Measurements from ENCODE around the gene NUP43. TPM values are rescaled to one million over a fixed set of nuclear protein-coding genes. Genes with fewer than 3 reads are reported as not detected.

Gene NUP43, protein sequence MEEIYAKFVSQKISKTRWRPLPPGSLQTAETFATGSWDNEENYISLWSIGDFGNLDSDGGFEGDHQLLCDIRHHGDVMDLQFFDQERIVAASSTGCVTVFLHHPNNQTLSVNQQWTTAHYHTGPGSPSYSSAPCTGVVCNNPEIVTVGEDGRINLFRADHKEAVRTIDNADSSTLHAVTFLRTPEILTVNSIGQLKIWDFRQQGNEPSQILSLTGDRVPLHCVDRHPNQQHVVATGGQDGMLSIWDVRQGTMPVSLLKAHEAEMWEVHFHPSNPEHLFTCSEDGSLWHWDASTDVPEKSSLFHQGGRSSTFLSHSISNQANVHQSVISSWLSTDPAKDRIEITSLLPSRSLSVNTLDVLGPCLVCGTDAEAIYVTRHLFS
- 26.5 and 26.9 TPM in 2 replicates for total RNA-seq

DNA sequence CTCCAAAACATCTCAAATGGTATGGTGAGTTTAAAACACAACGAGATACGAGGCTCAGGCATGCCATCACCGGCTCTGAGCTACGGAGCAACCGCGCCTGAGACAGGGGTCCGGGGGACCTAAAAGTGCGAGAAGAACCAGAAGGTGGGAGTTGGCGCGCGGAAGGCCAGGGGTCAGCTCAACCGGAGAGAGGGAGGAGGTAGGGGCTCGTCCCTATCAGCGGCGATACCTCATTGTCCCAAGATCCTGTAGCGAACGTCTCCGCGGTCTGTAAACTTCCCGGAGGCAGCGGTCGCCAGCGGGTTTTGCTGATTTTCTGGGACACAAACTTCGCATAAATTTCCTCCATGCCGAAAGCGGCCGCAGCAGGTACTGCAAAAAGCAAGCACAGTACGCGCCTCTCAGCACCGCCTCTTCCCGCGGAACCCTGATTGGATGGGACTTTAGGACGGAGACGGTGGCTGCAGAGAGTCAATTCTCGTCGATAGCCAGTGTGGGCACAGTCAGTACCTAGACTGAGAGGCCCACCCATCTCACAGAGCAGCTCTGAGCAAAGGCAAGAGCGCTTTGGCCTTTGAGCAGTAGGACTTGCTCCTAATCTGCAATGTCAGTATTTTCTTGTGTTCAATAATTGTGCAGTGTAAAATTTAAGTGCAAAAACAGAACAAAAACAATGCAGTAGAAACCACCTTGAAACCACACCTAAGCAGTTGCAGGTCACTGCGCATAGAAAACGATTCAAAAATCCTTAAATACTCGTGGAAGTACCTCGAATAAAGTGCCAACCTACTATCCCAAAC is at the start of gene NUP43:
TSS of gene NUP43 (minus strand) at position 383 of the 800 bp plus-strand sequence. CDS start at position 349, 34 bp downstream.
- H3K36me3 ChIP-seq (ENCODE audit: control insufficient read depth, insufficient read depth, low read length): no peaks in the 10 kb centered on the region
- H3K27me3 ChIP-seq (ENCODE audit: control insufficient read depth, insufficient read depth, low read length): no peaks in the 10 kb centered on the region
- TF ChIP-seq, protein P1, sequence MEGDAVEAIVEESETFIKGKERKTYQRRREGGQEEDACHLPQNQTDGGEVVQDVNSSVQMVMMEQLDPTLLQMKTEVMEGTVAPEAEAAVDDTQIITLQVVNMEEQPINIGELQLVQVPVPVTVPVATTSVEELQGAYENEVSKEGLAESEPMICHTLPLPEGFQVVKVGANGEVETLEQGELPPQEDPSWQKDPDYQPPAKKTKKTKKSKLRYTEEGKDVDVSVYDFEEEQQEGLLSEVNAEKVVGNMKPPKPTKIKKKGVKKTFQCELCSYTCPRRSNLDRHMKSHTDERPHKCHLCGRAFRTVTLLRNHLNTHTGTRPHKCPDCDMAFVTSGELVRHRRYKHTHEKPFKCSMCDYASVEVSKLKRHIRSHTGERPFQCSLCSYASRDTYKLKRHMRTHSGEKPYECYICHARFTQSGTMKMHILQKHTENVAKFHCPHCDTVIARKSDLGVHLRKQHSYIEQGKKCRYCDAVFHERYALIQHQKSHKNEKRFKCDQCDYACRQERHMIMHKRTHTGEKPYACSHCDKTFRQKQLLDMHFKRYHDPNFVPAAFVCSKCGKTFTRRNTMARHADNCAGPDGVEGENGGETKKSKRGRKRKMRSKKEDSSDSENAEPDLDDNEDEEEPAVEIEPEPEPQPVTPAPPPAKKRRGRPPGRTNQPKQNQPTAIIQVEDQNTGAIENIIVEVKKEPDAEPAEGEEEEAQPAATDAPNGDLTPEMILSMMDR (IDR thresholded peaks at IDR 0.05; ENCODE audit: insufficient read depth, low read length, poor library complexity, severe bottlenecking): peak; percentile 20
- DNase-seq (ENCODE audit: low read depth): peak; percentile 79
- peak within 1 kb of the TSS; percentile 88 for H3K4me3 ChIP-seq (ENCODE audit: low read depth, low read length)

DNA sequence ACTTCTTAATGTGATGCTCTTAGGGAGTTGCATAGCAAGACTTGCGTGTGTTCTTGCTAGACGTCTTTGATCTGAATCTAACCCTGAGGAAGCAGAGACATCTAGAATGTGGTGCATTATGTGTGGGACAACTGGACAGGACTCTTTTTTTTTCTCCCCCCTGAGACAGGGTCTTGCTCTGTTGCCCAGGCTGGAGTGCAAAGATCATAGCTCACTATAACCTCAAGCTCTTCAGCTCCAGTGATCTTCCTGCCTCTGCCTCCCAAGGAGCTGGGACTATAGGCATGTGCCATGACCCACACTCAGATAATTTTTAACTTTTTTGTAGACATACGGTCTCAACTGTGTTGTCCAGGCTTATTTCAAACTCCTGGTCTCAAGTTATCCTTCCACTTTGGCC is 37.2 kb upstream of the NUP43 start:
- TF ChIP-seq, protein P1 (IDR thresholded peaks at IDR 0.05; ENCODE audit: insufficient read depth, low read length, poor library complexity, severe bottlenecking): no peak
- Histone ChIP-seq H3K36me3 (ENCODE audit: control insufficient read depth, insufficient read depth, low read length) (no peaks in the 10 kb centered on the region), H3K4me3 (ENCODE audit: low read depth, low read length) (no peak overlapping the region), H3K27me3 (ENCODE audit: control insufficient read depth, insufficient read depth, low read length) (no peaks in the 10 kb centered on the region)
- no peak for DNase-seq (ENCODE audit: low read depth)

DNA sequence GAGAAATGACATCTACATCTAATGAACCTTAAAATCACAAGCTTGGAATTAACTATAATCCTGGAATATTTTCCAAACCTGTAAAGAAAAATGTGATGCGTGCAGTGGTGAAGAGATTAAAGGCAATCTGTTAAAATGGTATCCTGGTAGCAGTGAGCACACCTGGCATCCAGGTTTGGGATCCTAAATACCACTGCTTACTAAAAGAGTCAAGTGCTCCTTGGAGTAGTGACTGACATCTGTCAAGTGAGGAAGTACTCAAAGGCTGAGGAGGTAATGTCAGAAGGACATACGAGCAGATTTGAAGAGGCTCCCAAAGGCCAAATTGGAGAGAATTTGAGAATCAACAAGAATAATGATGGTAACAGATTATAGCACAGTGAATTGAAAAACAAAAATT is 36.0 kb upstream of the NUP43 start:
- no peaks in the 10 kb centered on the region for H3K36me3 ChIP-seq (ENCODE audit: control insufficient read depth, insufficient read depth, low read length)
- TF ChIP-seq, protein P1 (IDR thresholded peaks at IDR 0.05; ENCODE audit: insufficient read depth, low read length, poor library complexity, severe bottlenecking): no peak

DNA sequence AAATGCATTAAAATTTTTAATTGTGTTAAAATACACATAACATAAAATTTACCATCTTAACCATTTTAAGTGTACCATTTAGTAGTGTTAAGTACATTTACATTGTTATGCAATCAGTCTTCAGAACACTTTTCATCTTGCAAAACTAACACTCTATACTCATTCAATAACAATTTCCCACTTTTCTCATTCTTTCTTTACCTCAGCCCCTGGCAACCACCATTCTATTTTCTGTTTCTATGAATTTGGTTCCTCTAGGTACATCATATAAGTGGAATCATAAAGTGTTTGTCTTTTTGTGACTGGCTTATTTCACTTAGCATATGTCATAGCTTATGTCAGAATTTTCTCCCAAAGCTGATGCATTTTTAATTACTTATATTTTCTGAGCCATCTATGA is 35.4 kb upstream of the NUP43 start:
- TF ChIP-seq, protein P1 (IDR thresholded peaks at IDR 0.05; ENCODE audit: insufficient read depth, low read length, poor library complexity, severe bottlenecking): no peak
- no peak for DNase-seq (ENCODE audit: low read depth)
- no peaks in the 10 kb centered on the region for H3K36me3 ChIP-seq (ENCODE audit: control insufficient read depth, insufficient read depth, low read length)
- no peaks in the 10 kb centered on the region for H3K27me3 ChIP-seq (ENCODE audit: control insufficient read depth, insufficient read depth, low read length)
- H3K4me3 ChIP-seq (ENCODE audit: low read depth, low read length): no peak overlapping the region

More for the DNA sequence above, 36.0 kb upstream of the NUP43 start:
- H3K4me3 ChIP-seq (ENCODE audit: low read depth, low read length): no peak overlapping the region
- no peak for DNase-seq (ENCODE audit: low read depth)
- no peaks in the 10 kb centered on the region for H3K27me3 ChIP-seq (ENCODE audit: control insufficient read depth, insufficient read depth, low read length)

DNA sequence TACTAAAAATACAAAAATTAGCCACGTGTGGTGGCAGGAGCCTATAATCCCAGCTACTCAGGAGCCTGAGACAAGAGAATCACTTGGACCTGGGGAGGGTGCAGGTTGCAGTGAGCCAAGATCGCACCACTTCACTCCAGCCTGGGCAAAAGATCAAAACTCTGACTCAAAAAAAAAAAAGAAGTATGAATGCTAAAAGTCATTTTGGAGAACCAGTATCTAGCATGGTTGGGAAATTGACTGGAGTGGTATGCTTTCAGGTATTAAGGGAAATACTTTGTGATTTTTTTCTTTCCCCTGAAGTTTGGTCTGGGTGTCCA is 33.3 kb upstream of the NUP43 start:
- DNase-seq (ENCODE audit: low read depth): no peak
- no peaks in the 10 kb centered on the region for H3K36me3 ChIP-seq (ENCODE audit: control insufficient read depth, insufficient read depth, low read length)
- no peaks in the 10 kb centered on the region for H3K27me3 ChIP-seq (ENCODE audit: control insufficient read depth, insufficient read depth, low read length)
- TF ChIP-seq, protein P1 (IDR thresholded peaks at IDR 0.05; ENCODE audit: insufficient read depth, low read length, poor library complexity, severe bottlenecking): no peak
- no peak overlapping the region for H3K4me3 ChIP-seq (ENCODE audit: low read depth, low read length)

Data from kidney epithelial cell (primary cell).